CD4-positive, alpha-beta T cell treated with Interferon gamma for 1 hour (primary cell): ENCODE data around the gene RSPH9.
"Not testable (repeated sequence)": the region's sequence is repeated elsewhere in the genome, so short reads cannot be mapped to it uniquely, and the experiment has no call there.

Experiments used
- DNase-seq: peaks from one replicate; pipeline ENCODE4 v3.0.0-alpha.2; 2020

The RSPH9 gene

DNA sequence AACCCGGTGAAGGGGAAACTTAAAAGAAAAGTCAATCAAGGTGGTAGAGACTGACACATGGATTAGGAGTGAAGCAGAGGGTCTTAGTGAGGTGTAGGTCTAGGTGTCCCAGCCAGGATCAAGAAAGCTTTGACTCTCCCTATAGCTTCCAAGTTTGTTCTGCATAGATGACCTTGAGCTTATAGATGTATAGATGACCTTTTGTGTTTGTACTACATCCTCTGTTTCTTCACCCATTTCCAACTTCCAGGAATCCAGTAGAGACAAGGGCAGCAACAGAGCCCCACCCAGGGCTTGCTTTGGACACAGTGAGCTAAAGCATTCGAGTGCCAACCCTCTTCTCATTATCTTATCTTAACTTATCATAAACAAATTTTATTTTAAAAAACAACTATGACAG lies 44.6 kb downstream of the RSPH9 start:
- DNase-seq: no peak

DNA sequence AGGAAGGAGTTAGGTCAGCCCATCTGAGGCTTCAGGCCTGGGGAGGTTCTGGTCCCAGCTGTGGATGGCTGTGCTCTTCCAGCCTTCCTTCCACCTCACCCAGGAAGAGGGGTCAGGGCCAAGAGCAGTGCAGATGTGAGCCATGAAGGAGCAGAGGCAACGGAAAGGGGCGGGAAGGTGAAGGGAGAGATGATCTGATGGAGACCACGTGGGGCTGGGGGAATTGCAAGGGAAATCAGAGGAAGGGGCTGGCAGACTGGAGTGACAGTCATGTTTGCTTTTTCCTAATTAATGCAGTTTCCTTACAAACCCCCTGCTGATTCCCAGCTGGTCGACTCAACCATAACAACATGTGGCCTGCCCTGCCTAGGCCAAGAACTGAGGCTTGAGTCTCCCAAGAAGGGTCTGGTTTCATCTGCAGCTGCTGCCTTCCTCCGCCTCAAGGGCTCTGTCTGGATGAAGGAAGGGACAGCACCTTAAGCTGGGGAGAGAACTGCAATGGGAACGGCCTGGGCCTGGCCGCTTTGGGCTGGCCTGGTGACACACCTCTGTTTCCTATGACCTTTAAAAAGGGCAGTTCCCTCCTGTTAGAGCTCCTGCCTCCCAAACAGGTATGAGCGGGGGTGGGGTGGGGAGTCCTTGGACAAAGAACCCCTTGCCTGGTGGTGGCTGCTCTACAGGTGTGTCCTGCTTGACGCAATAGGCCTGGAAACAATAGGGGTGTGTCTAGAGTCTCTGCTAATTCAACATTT lies 50.6 kb downstream of the RSPH9 start:
- no peak for DNase-seq

DNA sequence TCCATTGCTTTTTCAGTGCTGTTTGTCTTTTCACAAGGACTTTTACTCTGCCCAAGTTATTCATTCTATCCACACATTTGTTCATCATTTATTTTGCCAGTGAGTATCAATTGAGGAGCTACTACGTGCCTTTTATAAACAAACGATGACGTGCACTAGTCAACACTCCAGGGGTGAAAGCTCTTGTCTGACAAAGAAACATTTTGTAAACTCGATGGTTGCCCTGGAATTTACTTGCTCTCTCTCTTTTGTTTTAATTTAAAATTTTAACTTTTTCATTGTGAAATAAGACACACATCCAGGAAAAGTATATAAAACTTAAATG lies 51.1 kb downstream of the RSPH9 start:
- no peak for DNase-seq

DNA sequence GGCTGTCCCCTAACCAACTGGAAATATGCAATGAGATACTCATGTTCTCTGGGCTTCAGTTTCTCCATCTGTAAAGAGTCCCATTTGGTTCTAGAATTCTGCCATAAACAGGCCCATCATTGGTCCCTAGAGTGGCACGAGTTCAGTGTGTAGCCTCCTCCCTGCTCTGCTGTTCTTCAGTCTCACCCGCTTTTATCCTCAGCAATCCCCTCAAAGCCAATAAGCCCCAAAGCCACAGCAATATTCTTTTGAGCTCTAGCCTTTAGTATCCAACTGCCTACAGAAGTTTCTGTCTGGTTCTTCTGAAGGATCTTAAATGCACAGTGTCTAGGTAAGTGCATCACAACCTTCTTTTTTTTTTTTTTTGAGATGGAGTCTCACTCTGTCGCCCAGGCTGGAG lies 52.6 kb downstream of the RSPH9 start:
- DNase-seq: no peak

DNA sequence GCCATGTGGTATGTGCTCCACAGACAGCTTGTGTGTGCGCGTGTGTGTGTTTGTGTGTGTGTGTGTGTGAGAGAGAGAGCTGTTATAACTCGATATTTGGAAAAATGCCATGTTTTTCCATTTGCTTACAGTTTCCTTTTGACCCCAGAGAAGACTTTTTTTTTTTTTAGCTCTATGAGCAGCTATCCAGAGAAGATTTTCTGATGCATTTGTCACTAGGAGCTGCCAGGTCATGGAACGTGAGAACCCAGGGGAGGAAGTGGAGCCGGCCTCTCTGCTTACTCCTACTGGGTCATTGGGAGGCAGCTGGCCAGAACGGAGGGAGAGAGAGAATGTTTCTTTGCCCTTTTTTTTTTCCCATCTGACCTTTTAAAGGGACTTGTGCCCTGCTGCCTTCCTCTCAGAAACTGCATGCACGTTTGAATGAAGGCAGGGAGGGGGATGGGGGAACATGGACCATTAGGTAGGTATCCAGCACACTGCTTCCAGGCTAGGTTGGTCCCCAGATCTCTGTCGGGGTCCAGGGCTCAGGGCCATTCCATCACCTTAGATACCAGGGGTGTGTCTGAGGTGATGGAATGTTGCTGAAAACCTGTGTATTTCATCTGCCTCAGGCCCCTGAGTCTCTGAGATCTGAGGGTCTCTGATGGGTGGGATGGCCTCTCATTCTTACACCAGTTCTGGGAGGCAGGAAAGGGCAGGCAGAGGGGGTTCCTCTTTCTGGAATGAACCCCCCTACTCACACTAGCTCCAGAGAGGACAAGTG lies 53.9 kb downstream of the RSPH9 start:
- DNase-seq: no peak

DNA sequence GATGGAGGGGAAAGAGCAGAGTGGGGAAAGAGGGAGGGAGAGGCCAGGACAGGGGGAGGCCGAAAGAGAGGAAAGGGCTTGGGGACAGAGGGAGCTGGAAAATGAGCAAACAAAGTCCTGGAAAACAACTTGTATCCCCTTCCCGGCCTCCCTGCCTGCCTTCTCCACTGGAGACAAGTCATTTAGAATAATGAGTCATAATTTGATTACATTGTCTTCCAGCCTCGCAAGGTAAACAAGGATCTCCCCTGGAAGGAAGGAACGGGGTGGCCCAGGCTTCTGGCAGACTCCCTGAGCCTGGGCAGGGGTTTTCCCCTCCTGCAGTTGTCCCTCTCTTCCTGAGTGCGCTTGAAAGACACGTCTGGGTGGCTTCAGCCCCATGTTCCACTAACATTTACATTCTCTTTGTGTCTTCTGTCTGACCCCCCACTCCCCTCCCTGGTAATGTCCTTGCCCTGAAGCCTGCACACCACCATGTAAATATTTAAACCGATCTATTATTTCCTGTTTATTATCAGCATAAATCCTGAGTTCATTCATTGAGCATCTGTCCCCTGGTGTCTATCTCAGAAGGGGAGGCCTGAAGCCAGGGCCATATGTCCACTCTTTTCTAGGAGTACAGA lies 54.8 kb downstream of the RSPH9 start:
- DNase-seq: no peak

DNA sequence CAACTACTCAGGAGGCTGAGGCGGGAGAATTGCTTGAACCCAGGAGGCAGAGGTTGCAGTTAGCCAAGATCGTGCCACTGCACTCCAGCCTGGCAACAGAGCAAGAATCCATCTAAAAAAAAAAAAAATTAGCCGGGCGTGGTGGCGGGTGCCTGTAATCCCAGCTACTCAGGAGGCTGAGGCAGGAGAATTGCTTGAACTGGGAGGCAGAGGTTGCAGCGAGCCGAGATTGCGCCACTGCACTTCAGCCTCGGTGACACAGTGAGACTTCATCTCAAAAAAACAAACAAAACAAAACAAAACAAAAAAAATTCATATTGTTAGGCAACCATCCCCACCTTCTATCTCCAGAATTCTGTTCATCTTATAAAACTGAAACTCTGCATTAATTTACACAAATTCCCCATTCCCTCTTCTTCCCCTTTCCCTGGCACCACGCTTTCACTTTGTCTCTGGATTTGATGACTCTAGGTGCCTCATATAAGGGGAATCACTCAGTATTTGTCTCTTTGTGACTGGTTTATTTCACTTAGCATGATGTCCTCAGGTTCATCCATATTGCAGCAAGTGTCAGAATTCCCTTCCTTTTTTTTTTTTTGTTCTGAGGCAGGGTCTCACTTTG lies 56.2 kb downstream of the RSPH9 start:
- not testable (repeated sequence) for DNase-seq

DNA sequence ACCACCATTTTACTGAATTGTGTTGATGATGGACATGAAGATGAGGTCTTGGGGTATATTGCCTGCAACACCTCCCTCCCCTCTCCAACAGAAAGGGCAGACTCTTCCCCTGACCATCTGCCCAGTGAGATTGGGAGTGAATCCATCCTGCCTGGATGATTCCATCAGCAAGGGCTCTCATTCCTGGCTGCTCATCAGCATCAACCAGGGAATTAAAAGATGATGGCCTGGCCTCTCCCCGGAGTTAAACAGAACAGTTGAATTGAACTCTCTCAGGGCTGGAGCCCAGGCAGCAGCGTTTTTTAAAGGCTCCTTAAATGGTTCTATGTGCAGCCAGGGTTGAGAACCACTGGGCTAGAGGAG lies 57.3 kb downstream of the RSPH9 start:
- no peak for DNase-seq

DNA sequence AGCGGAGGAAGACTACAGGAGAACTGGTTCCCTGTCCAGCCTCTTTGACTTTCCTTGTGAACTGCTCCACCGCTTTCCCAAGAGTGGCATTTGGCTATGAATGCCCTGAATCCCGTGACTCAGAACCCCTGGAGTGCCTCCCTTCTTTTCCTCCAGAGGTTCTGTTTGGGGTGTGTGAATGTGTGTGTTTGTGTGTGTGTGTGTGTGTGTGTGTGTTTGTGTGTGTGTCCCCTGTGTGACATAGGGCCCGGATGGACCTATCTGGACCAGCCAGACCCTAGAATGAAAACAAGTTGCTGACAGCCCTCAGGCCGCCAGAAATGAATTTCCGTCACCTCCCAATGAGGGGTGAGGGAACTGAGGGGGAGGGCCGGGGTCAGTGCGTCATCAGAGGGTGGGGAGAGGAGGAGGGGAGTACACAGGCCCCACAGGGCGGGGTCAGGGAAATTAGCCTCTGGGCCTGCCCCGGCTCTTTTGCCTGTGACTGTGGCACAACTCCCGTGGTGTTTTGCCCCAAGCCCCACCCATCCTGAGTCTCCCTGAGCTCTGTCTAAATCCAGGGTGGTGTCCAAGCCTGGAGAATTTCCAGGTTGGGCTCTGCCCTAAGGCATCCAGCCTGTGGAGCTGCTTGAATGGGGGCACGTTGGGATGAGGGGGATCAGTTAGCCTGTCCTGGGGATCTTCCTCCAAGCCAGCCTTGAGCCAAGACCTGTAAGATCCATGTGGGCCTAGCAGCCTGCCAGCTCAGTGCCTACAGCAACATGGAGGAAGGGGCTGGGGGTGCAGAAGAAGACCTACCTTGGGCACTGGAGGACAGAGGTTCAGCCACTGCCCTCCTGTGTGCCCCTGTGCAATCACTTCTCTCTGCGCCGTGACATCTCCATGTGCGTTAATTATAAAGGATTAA lies 58.0 kb downstream of the RSPH9 start:
- peak; percentile 70 for DNase-seq

DNA sequence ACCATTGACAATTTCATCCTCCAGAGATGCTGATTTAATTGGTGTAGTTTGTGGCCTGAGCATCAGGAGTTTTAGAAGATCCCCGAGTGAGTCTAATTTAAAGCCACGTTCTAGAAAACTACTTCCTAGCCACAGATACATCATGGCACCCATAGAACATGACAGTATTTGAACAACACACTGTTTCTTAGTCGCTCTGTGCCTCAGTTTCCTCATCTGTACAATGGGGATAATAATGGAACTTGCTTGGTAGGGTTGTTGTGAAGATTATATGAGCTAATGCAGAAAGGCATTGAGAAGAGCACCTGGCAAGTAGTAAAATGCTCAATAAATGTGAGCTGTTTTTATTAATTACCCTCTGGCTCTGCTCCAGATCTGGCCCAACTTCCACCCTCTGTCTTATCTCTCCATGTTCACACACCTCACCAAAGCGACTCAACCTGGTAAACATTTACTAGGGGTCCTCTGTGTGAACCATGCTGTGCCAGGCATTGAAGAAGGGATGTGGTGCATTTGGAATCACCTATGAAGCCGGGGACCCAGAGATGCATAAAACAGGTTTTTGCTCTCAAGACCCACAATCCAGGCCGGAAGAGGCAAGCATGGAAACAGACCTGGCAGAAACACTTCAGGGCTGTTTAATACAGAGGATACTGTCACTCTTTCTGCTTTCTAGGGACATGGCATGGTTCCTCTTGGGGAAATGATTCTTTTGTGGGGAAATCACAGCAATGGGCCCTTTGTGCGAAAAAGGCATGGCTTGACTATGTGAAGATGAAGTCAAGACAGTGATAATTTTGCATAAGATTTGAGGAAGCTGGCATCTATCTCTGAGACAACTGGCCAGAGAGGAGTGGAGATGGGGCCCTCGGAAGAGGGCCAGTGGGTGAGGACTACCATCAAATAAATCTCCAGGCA lies 58.9 kb downstream of the RSPH9 start:
- peak; percentile 16 for DNase-seq

DNA sequence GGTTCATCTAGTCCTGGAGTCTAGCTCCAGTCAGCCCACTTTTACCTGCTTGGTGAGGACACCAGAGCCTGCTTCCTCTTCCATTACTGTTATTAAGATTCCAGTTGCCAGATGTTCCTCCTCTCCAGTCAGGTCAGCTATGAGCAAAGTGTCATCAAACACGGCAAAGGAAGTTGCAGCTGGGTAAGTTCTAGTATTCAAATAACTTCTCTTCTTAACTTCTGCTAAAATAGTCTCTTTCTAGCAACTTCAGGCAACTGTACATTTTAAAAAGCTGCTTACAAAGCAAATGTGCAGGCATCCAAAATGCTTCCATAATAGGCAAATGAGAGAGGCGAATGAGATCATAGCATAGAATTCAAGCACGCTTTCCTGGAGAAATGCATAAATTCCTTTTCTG lies 61.2 kb downstream of the RSPH9 start:
- peak; percentile 12 for DNase-seq

DNA sequence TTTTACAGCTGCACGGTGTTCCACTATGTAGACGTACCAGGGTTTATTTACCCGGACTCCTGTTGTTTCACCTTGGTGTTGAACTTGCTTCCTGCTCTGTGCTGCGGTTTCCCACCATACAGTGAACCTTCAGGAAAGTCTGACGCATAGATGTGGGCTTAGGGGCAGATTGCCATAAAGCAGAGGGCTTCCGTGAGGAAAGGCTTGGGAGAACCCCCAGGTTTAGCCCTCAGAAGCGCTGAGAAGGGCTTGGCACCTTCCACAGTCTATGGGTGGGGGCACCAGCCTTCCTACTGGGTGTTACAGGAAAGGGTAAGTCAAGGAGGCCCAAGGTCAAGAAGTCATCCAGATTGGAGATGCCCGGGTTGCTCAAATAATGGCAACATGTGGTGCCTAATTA lies 62.0 kb downstream of the RSPH9 start:
- DNase-seq: no peak

DNA sequence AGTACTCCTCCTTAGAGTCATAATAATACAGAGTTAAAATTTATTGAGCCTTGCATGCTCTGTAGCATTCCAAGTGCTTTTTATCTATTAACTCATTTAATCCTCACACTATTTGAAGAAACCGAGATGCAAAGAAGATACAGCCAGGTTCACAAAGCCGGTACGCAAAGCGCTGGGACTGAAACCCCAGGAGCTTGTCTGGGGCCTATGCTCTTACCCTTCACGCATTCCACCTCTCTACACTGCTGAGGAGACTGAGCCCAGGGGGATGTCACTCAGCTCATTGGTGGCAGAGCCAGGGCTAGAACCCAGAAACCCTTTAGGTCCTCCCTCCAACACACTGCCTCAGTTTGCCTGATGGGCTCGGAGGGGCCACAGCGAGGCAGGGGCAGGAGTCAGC lies 62.4 kb downstream of the RSPH9 start:
- DNase-seq: no peak

DNA sequence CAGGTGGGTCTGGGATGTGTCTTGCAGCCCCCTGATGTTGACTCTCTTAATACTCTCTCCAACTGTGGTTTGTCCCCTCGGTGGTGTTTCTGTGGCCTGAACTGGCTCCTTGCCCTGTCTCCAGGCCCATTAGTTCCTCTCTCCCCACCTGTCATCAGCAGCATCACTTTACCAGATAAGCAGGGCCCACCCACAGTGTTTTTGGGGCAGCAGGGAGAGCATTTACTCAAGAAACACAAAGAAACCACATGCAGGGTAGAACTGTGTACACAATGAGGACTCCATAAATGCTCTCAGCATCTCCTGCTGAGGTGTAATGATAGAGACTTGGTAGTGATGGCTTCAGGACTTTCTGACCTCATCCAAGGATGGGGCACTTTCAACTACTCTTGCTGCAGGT lies 62.9 kb downstream of the RSPH9 start:
- DNase-seq: no peak

DNA sequence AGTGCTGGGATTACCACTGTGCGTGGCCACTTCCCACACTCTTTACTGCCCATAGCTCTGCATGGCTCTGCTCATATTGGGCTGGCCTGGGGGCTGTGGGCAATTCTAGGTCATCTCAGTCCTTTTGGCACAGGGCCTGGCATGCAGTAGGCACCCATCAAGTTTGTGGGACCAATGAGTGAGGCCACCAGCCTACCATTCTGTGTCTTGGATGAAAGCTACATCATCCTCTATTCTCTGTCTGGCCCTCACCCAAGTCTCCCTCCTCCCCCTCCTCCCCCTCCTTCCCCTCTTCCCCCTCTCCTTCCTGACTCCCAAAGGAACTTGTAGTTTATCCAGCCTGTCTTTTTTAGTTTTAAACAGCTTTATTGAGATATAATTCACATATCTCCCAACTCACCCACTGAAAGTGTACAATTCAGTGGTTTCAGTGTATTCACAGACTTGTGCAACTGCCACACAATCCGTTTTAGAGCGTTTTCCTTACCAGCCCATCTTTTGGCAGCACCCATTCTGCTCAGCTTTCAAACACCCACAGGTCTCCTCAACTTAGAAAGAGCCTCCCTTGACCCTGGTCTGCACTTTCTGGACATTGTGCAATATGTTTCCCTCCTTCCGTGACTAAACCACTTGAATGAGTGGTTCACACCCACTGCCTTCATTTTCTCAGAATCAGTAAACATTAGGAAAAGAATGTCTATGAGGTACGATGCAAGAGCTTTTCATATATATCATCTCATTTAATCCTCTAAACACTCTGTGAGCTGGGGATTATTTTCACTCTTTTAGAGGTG lies 64.2 kb downstream of the RSPH9 start:
- DNase-seq: no peak

DNA sequence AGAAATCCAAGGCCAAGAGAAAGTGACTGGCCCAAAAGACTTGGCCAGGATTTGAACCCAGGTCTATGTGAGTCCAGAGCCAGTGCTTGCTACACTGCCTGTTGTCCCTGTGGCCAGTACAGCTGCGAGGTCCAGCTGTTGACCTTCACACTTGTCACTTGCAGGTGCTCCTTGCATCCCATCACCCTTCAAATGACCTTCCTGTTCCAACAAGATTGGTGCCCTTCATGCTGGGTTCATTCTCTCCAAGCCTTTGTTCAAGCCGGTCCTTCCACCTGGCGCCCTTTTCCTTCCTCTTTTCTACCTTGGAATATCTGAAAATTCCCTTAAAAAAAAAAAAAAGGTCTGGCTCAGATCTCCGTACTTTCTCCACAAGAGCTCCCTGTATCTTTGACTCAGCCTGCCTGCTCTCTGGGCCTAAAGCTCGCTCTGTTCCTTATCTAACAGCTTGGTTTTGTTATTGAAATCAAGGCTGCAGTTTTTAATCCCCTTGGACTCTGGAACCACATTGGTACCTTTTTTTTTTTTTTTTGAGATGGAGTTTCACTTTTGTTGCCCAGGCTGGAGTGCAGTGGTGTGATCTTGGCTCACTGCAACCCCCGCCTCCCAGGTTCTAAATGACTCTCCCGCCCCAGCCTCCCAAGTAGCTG lies 64.9 kb downstream of the RSPH9 start:
- no peak for DNase-seq

DNA sequence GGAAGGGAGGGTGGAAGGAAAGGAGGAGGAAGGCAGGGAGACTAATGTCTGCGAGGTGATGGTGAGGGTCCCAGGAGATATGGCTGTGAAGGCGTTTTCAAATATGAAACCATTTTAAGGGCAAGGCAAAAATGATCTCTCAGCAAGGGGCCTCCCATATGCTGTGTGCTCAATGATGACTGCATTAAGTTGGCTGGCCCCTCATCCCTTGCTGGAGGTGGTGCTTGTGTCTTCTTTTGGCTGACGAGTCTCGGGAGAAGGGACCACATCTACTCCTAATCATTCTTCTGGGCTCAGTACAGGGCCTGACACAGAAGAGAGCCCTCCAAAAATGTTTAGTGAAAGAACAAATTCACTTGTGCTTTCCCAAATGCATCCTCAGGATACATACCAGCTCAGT lies 65.7 kb downstream of the RSPH9 start:
- no peak for DNase-seq

DNA sequence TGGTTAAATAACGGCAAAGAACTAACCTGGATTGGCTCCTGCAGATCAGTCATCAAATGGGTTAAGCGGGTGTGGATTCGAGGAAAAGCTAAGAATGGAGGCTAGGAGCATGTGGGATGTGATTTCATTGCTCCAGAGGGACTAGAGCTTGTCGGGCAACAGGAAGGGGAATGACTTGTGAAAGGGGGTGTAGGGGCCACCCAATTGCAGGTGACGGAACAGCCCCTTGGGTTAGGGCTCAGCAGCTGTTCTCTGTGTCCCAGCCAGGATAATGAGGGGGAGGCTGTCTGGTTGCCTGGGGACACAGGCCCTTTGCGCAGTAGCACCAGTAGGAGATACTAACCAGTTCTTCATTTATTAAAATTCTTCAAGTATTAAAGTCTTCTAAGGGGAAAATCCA lies 67.7 kb downstream of the RSPH9 start:
- no peak for DNase-seq

DNA sequence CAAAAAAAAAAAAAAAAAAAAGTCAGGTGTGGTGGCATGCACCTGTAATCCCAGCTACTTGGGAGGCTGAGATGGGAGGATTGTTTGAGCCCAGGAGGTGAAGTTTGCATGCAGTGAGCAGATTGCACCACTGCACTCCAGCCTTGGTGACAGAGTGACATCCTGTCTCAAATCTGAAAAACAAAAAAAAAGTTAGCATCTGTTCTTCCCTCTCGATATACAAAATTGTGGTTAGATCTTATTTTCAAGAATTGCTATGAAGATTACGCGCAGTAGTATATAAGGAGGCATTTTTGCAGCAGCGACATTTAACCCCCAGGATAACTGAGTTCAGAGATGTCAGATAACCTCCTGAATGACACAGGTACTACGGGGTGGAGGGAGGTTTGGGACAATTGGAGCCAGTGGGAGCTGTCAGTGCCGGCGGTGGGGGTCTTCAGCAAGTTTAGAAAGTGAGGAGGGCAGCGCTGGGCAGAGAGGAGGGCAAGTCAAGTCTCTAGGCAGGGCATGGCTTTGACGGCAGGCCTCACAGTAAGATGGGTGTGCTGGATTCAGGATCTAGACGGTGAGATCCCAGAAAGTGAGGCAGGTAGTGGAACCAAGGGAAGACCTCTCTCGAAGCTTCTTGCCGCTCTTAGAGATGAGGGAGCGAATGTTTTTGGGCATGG lies 68.9 kb downstream of the RSPH9 start:
- no peak for DNase-seq
